Stimulated activated naive CD8-positive, alpha-beta T cell treated with anti-CD3 and anti-CD28 coated beads, Interleukin-15, Interleukin-2, amounts not matched to agents 100 U/mL and 50 U/mL, for 24 hours (primary cell): Measurements from ENCODE around the gene EYA2.
A peak's percentile ranks its signal among the peaks of the same experiment; 100 is the strongest.
"Not testable (repeated sequence)": the region's sequence is repeated elsewhere in the genome, so short reads cannot be mapped to it uniquely, and the experiment has no call there.

Source experiments
- ATAC-seq: fragments of 150-1000 bp; cut with Tn5 transposase; one replicate; pipeline ENCODE4 v1.10.0; 2021
- DNase-seq: peaks from one replicate; pipeline ENCODE4 v3.0.0; 2021

Gene EYA2

GRCh38 chr20:47206552-47206951 is 311.9 kb downstream of the EYA2 start:
- not testable (repeated sequence) for ATAC-seq, DNase-seq

GRCh38 chr20:47206962-47207641 is 312.5 kb downstream of the EYA2 start:
- ATAC-seq (no peak), DNase-seq (no peak)

GRCh38 chr20:47208534-47209174 is 314.0 kb downstream of the EYA2 start:
- DNase-seq = no peak
- ATAC-seq = no peak

- no peak for DNase-seq
- ATAC-seq = no peak
These were observed 315.3 kb downstream of the EYA2 start for GRCh38 chr20:47209982-47210381.

- ATAC-seq = no peak
- no peak for DNase-seq
These were observed 315.8 kb downstream of the EYA2 start for GRCh38 chr20:47210470-47210869.

GRCh38 chr20:47211036-47211435 is 316.4 kb downstream of the EYA2 start:
- DNase-seq = no peak

GRCh38 chr20:47212606-47213207 is 318.1 kb downstream of the EYA2 start:
- DNase-seq (no peak), ATAC-seq (no peak)

More at GRCh38 chr20:47211036-47211435, 316.4 kb downstream of the EYA2 start:
- ATAC-seq = no peak

GRCh38 chr20:47213966-47214365 is 319.3 kb downstream of the EYA2 start:
- ATAC-seq = no peak
- no peak for DNase-seq

GRCh38 chr20:47215653-47216397 is 321.2 kb downstream of the EYA2 start:
- DNase-seq (no peak), ATAC-seq (no peak)

GRCh38 chr20:47216819-47217410 is 322.3 kb downstream of the EYA2 start:
- no peak for DNase-seq
- ATAC-seq = no peak

- ATAC-seq (no peak), DNase-seq (no peak)
These were observed 323.1 kb downstream of the EYA2 start for GRCh38 chr20:47217482-47218446.

- no peak for ATAC-seq
These were observed 325.5 kb downstream of the EYA2 start for GRCh38 chr20:47220161-47220582.

GRCh38 chr20:47221036-47221625 is 326.5 kb downstream of the EYA2 start:
- ATAC-seq (no peak), DNase-seq (no peak)

More at GRCh38 chr20:47220161-47220582, 325.5 kb downstream of the EYA2 start:
- DNase-seq = peak; percentile 64

- DNase-seq (no peak), ATAC-seq (no peak)
These were observed 328.0 kb downstream of the EYA2 start for GRCh38 chr20:47222468-47223119.

GRCh38 chr20:47223896-47224295 is 329.3 kb downstream of the EYA2 start:
- no peak for DNase-seq

GRCh38 chr20:47224300-47224791 is 329.7 kb downstream of the EYA2 start:
- DNase-seq = no peak

More at GRCh38 chr20:47223896-47224295, 329.3 kb downstream of the EYA2 start:
- ATAC-seq = no peak

GRCh38 chr20:47224857-47225256 is 330.2 kb downstream of the EYA2 start:
- no peak for ATAC-seq
- DNase-seq = no peak

More at GRCh38 chr20:47224300-47224791, 329.7 kb downstream of the EYA2 start:
- no peak for ATAC-seq

GRCh38 chr20:47225458-47225857 is 330.8 kb downstream of the EYA2 start:
- ATAC-seq = no peak
- DNase-seq = no peak

- DNase-seq (no peak), ATAC-seq (no peak)
These were observed 332.5 kb downstream of the EYA2 start for GRCh38 chr20:47227119-47227518.

- DNase-seq (no peak), ATAC-seq (no peak)
These were observed 332.9 kb downstream of the EYA2 start for GRCh38 chr20:47227576-47227975.
